SK-N-SH (cell line): ENCODE results near the gene ROBO1. TPM values are rescaled to one million over a fixed set of nuclear protein-coding genes. Genes with fewer than 3 reads are reported as not detected.

Experiments
- CTCF ChIA-PET: fragments of 300-600, 350-600 bp; formaldehyde crosslinking; extraction: SDS; loops from one replicate; lab custom pipeline; 2021; lab: Yijun Ruan, JAX
- POLR2A ChIA-PET: fragments of 350-600 bp; sonication (Branson Sonifier 250); formaldehyde crosslinking; extraction: SDS; loops from one replicate; lab custom pipeline; 2020; ENCODE audit warnings: antibody characterized with exemption, inconsistent platforms; lab: Yijun Ruan, JAX
- DNase-seq: peaks from one replicate; pipeline ENCODE4 v3.0.0; 2012
- H2AFZ ChIP-seq: fragments of 200-600 bp; sonication (generic); 2 replicates; pipeline ENCODE4 v1.8.1; 2016; ENCODE audit warnings: antibody characterized with exemption, mild to moderate bottlenecking, low read depth
- H3F3A ChIP-seq: fragments of 200-600 bp; sonication (generic); replicated peaks from 2 replicates; pipeline ENCODE3; 2016; ENCODE audit warnings: antibody characterized with exemption, mild to moderate bottlenecking; ENCODE audit not compliant: insufficient read depth
- H3K27ac ChIP-seq, 2 experiments: fragments of 200-500 bp in 1 of 2; fragments of 200-600 bp in 1 of 2; sonication (Bioruptor generic) in 1 of 2; sonication (generic), shearing (Covaris generic) in 1 of 2; 2 replicates each; pipeline versions ENCODE4 v1.5.1 to v1.6.1; 2014 to 2016; ENCODE audit warnings: low read depth in 2 of 2, inconsistent platforms in 1 of 2, low read length in 1 of 2, mild to moderate bottlenecking in 1 of 2, mixed read lengths in 1 of 2
- H3K27me3 ChIP-seq: fragments of 200-600 bp; sonication (generic), shearing (Covaris generic); 2 replicates; pipeline ENCODE4 v1.6.1; 2016; ENCODE audit warnings: mixed run types; ENCODE audit not compliant: insufficient read depth
- H3K36me3 ChIP-seq, 2 experiments: fragments of 200-500 bp in 1 of 2; fragments of 200-600 bp in 1 of 2; sonication (Bioruptor generic) in 1 of 2; sonication (generic) in 1 of 2; replicated peaks in 1 of 2; 2 replicates each; pipeline versions ENCODE3 to v1.5.1; 2014 to 2016; ENCODE audit warnings: low read length in 1 of 2, mild to moderate bottlenecking in 1 of 2; ENCODE audit not compliant: insufficient read depth in 2 of 2, control insufficient read depth in 1 of 2
- H3K4me1 ChIP-seq, 2 experiments: fragments of 200-500 bp in 1 of 2; fragments of 200-600 bp in 1 of 2; sonication (Bioruptor generic) in 1 of 2; sonication (generic), shearing (Covaris generic) in 1 of 2; 2 replicates each; pipeline versions ENCODE4 v1.5.1 to v1.6.1; 2014 to 2016; ENCODE audit warnings: low read depth in 1 of 2, low read length in 1 of 2, mixed run types in 1 of 2; ENCODE audit not compliant: insufficient read depth in 2 of 2, control insufficient read depth in 1 of 2
- H3K4me2 ChIP-seq: fragments of 200-600 bp; sonication (generic), shearing (Covaris generic); 2 replicates; pipeline ENCODE4 v1.6.1; 2017; ENCODE audit warnings: mixed run types
- H3K4me3 ChIP-seq, 2 experiments: fragments of 200-500 bp in 1 of 2; fragments of 200-600 bp in 1 of 2; sonication (Bioruptor generic) in 1 of 2; sonication (generic), shearing (Covaris generic) in 1 of 2; 2 replicates each; pipeline versions ENCODE4 v1.5.1 to v1.8.1; 2014 to 2016; ENCODE audit warnings: low read depth in 2 of 2, inconsistent platforms in 1 of 2, low read length in 1 of 2, mild to moderate bottlenecking in 1 of 2, mixed read lengths in 1 of 2, moderate library complexity in 1 of 2
- H3K79me2 ChIP-seq: fragments of 200-600 bp; sonication (generic); 2 replicates; pipeline ENCODE4 v1.8.1; 2017; ENCODE audit warnings: mild to moderate bottlenecking; ENCODE audit not compliant: insufficient read depth
- H3K9ac ChIP-seq: fragments of 200-600 bp; sonication (generic); 2 replicates; pipeline ENCODE4 v1.6.1; 2017; ENCODE audit warnings: mixed run types
- H3K9me2 ChIP-seq: fragments of 200-600 bp; sonication (generic); 2 replicates; pipeline ENCODE4 v1.6.1; 2017; ENCODE audit warnings: mixed run types
- H3K9me3 ChIP-seq: fragments of 200-600 bp; sonication (generic); 2 replicates; pipeline ENCODE4 v1.6.1; 2017; ENCODE audit warnings: mixed run types, mild to moderate bottlenecking, moderate library complexity
- H4K20me1 ChIP-seq: fragments of 200-600 bp; sonication (generic); 2 replicates; pipeline ENCODE4 v1.6.1; 2017; ENCODE audit warnings: mild to moderate bottlenecking, mixed run types; ENCODE audit not compliant: insufficient read depth
- CHD2 ChIP-seq: fragments of 150-350 bp; IDR thresholded peaks from 2 replicates; pipeline ENCODE4 v1.6.1; 2018; ENCODE audit warnings: low read length; ENCODE audit not compliant: partially characterized antibody
- EP300 ChIP-seq, 2 experiments: IDR thresholded peaks; 2 replicates each; pipeline versions ENCODE4 v1.4.0 to v1.6.1; 2012; ENCODE audit warnings: borderline replicate concordance in 1 of 2, low read depth in 1 of 2, low read length in 1 of 2
- EZH2phosphoT487 ChIP-seq: fragments of 200-600 bp; sonication (generic); IDR thresholded peaks from 2 replicates; pipeline ENCODE4 v1.6.1; 2017; ENCODE audit warnings: low read depth, mixed run types, mild to moderate bottlenecking, antibody characterized with exemption, moderate library complexity, borderline replicate concordance
- FOSL2 ChIP-seq: IDR thresholded peaks from 2 replicates; pipeline ENCODE4 v1.4.0; 2012; ENCODE audit warnings: low read depth, mild to moderate bottlenecking, moderate library complexity, borderline replicate concordance
- FOXJ3 ChIP-seq: sonication (generic); formaldehyde crosslinking; IDR thresholded peaks from 2 replicates; pipeline ENCODE4 v1.5.1; 2020; ENCODE audit warnings: mild to moderate bottlenecking, missing genetic modification reagents
- FOXM1 ChIP-seq: IDR thresholded peaks from 2 replicates; pipeline ENCODE4 v1.4.0; 2012; ENCODE audit warnings: low read depth, mild to moderate bottlenecking
- GABPA ChIP-seq: IDR thresholded peaks from 2 replicates; pipeline ENCODE4 v1.4.0; 2012; ENCODE audit warnings: low read depth, mild to moderate bottlenecking
- GATA2 ChIP-seq: sonication (generic); formaldehyde crosslinking; IDR thresholded peaks from 2 replicates; pipeline ENCODE4 v1.5.0; 2020; ENCODE audit warnings: mild to moderate bottlenecking, missing genetic modification reagents
- MEF2A ChIP-seq: IDR thresholded peaks from 2 replicates; pipeline ENCODE4 v1.4.0; 2012; ENCODE audit warnings: low read depth, borderline replicate concordance
- POLR2AphosphoS5 ChIP-seq: IDR thresholded peaks from 2 replicates; pipeline ENCODE4 v1.6.1; 2012; ENCODE audit warnings: low read depth, low read length
- RCOR1 ChIP-seq: fragments of 150-350 bp; IDR thresholded peaks from 2 replicates; pipeline ENCODE4 v1.6.1; 2017; ENCODE audit warnings: antibody characterized with exemption, low read length
- SIN3A ChIP-seq: IDR thresholded peaks from 2 replicates; pipeline ENCODE4 v1.6.1; 2012; ENCODE audit warnings: low read depth, mild to moderate bottlenecking, low read length, moderate library complexity, borderline replicate concordance
- TAF1 ChIP-seq: IDR thresholded peaks from 2 replicates; pipeline ENCODE4 v1.6.1; 2012; ENCODE audit warnings: low read depth, mild to moderate bottlenecking, low read length, moderate library complexity, borderline replicate concordance
- TCF12 ChIP-seq: IDR thresholded peaks from 2 replicates; pipeline ENCODE4 v1.4.0; 2012
- TEAD4 ChIP-seq: IDR thresholded peaks from 2 replicates; pipeline ENCODE4 v1.4.0; 2012; ENCODE audit warnings: mild to moderate bottlenecking, borderline replicate concordance; ENCODE audit not compliant: insufficient read depth
- YY1 ChIP-seq: IDR thresholded peaks from 2 replicates; pipeline ENCODE4 v1.4.0; 2012; ENCODE audit warnings: low read depth, mild to moderate bottlenecking
- WGBS: methylation state at CpG from one replicate; pipeline ENCODE4 v1.1.6; 2017; ENCODE audit warnings: low lambda C conversion rate; 5-methylcytosine and 5-hydroxymethylcytosine counted together
- polyA plus RNA-seq, 3 experiments: library from polyadenylated mRNA; depleted of rRNA; stranded (reverse); fragments of >200 nt; gene quantifications; 2 replicates each; pipeline ENCODE4 v1.2.3, GENCODE V29; 2012
- TF ChIP-seq, protein P1 (sequence below): fragments of 150-350 bp; IDR thresholded peaks from 2 replicates; pipeline ENCODE4 v1.6.1; 2017; ENCODE audit warnings: antibody characterized with exemption, low read length, low read depth, borderline replicate concordance
- TF ChIP-seq, protein P2 (sequence below): IDR thresholded peaks from 2 replicates; pipeline ENCODE4 v1.4.0; 2012; ENCODE audit warnings: low read depth
- TF ChIP-seq, protein P3 (sequence below): IDR thresholded peaks from 2 replicates; pipeline ENCODE4; 2012

Gene ROBO1
- polyA plus RNA-seq, 1 of the 3 experiments (the other 2 are of a cell fraction): 22.7 TPM

DNA sequence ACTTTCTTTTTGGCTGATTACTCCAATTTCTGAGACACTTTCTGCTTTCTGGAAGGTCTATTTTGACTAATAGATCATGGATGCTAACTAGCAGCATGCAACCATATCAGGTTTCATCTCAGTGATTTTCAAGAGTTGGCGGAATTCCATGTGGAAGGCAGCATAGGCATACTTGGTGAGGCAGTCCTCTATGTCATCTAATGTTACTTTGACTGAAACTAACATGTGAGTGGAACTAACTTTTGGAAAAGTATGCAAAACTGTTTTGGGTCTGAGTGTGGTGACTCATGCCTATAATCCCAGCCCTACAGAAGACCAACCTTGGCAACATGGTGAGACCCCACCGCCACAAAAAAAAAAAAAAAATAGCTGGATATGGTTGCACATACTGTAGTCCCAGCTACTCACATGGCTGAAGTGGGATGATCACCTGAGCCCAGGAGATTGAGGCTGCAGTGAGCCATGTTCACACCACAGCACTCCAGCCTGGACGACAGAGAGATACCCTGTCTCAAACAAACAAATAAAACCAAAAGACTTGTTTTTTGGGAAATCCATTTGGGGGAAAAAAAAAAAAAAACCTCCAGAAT lies 1033.7 kb downstream of the ROBO1 start (continued):
- TF ChIP-seq FOSL2 (no peak), CHD2 (no peak)

DNA sequence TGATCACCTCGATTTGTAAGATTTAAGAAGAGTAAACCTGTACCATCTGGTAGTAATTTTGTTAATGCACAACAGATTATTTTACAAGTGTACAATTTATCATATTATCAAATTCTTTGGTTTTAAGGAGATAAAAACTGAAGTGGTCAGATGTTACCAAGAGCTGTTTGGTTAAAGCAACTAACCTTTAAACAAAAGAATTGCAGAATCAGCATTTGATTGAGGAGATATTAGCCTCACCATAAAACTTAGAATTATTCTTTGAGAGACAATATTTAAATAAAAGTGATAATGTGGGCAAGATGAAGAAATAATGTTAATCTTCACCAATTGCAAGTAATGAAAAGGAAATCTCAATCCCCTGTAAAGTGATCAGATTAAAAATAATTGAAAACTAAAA lies 1034.9 kb downstream of the ROBO1 start:
- TF ChIP-seq TCF12: peak; percentile 61
- TF ChIP-seq GATA2 (CRISPR knock-in tag): no peak
- no peak overlapping the region for H3K9ac ChIP-seq
- no peaks in the 10 kb centered on the region for H3K27me3 ChIP-seq
- H3K4me3 ChIP-seq: no peak overlapping the region
- POLR2A ChIA-PET: no interaction called here
- H3K4me1 ChIP-seq: peaks cover 20 to 29% of the 10 kb centered on the region in 2 experiments; a peak in 3 of 4 replicates
- no peaks in the 10 kb centered on the region for H3K9me2 ChIP-seq
- H4K20me1 ChIP-seq: no peaks in the 10 kb centered on the region
- H3F3A ChIP-seq: peaks cover 16% of the 10 kb centered on the region
- H3K36me3 ChIP-seq: no peaks in the 10 kb centered on the region
- H3K27ac ChIP-seq: no peak overlapping the region
- no peaks in the 10 kb centered on the region for H3K79me2 ChIP-seq
- 72% methylated on average over 1 of the region's 1 CpG for WGBS
- H2AFZ ChIP-seq: no peak overlapping the region
- H3K4me2 ChIP-seq: no peak overlapping the region
- no peak for DNase-seq
- no peaks in the 10 kb centered on the region for H3K9me3 ChIP-seq
- CTCF ChIA-PET: no interaction called here

DNA sequence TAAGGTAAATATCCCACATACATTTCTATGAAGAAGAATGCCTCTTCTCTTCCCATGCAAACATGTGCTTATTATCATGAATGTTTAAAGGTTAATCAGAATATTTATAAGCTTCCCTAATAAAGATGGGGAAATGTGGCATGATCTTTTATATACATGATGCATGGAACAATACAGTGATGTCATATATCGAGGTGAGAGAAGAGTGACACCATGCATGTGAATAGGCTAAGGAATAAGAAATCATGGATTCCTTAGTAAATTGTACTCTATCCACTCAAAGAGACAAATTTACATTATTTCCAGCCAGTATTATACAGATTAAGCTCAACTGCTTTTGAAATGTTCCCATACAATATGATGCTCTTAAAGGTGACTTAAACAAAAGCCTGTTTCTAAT lies 1035.3 kb downstream of the ROBO1 start:
- Histone ChIP-seq H3K9me2 (no peaks in the 10 kb centered on the region), H3K27me3 (no peaks in the 10 kb centered on the region), H3K9me3 (no peaks in the 10 kb centered on the region), H3K9ac (no peak overlapping the region), H2AFZ (no peak overlapping the region), H4K20me1 (no peaks in the 10 kb centered on the region), H3K4me3 (no peak overlapping the region), H3K36me3 (no peaks in the 10 kb centered on the region), H3K4me1 (peaks cover 20 to 29% of the 10 kb centered on the region in 2 experiments; a peak in 3 of 4 replicates), H3K4me2 (no peak overlapping the region), H3K79me2 (no peaks in the 10 kb centered on the region), H3K27ac (no peak overlapping the region), H3F3A (peaks cover 13% of the 10 kb centered on the region)
- DNase-seq: no peak
- TF ChIP-seq TEAD4: no peak
- no peak for TF ChIP-seq POLR2AphosphoS5
- no peak for TF ChIP-seq TAF1
- TF ChIP-seq RCOR1: no peak
- no peak for TF ChIP-seq TCF12
- no peak for TF ChIP-seq FOXM1
- no peak for TF ChIP-seq EZH2phosphoT487
- TF ChIP-seq, protein P1, sequence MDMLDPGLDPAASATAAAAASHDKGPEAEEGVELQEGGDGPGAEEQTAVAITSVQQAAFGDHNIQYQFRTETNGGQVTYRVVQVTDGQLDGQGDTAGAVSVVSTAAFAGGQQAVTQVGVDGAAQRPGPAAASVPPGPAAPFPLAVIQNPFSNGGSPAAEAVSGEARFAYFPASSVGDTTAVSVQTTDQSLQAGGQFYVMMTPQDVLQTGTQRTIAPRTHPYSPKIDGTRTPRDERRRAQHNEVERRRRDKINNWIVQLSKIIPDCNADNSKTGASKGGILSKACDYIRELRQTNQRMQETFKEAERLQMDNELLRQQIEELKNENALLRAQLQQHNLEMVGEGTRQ: no peak
- TF ChIP-seq GABPA: no peak
- no peak for TF ChIP-seq MEF2A
- no peak for TF ChIP-seq EP300 (IDR thresholded peaks at IDR 0.05; ENCODE audit: borderline replicate concordance in 1 of 2, low read depth in 1 of 2, low read length in 1 of 2)
- no peak for TF ChIP-seq YY1
- no peak for TF ChIP-seq SIN3A
- TF ChIP-seq, protein P2, sequence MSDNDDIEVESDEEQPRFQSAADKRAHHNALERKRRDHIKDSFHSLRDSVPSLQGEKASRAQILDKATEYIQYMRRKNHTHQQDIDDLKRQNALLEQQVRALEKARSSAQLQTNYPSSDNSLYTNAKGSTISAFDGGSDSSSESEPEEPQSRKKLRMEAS: no peak
- no peak for TF ChIP-seq FOXJ3 (CRISPR knock-in tag)
- TF ChIP-seq, protein P3, sequence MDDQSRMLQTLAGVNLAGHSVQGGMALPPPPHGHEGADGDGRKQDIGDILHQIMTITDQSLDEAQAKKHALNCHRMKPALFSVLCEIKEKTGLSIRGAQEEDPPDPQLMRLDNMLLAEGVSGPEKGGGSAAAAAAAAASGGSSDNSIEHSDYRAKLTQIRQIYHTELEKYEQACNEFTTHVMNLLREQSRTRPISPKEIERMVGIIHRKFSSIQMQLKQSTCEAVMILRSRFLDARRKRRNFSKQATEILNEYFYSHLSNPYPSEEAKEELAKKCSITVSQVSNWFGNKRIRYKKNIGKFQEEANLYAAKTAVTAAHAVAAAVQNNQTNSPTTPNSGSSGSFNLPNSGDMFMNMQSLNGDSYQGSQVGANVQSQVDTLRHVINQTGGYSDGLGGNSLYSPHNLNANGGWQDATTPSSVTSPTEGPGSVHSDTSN: no peak
- 96% methylated on average over 1 of the region's 1 CpG for WGBS
- ChIA-PET POLR2A (no interaction called here), CTCF (no interaction called here)
